HepG2 (cell line): ENCODE results near the gene ADGRG1. TPM values are rescaled to one million over a fixed set of nuclear protein-coding genes. Genes with fewer than 3 reads are reported as not detected.

Experiments used
- CCDC6 ChIP-seq: sonication (generic); formaldehyde crosslinking; IDR thresholded peaks from 2 replicates; pipeline ENCODE4 v1.8.1; 2022; ENCODE audit warnings: mild to moderate bottlenecking, missing genetic modification reagents, moderate library complexity
- ELF1 ChIP-seq: sonication (generic); formaldehyde crosslinking; IDR thresholded peaks from 2 replicates; pipeline ENCODE4 v1.4.0; 2020; ENCODE audit warnings: missing genetic modification reagents
- ERF ChIP-seq: IDR thresholded peaks from 2 replicates; pipeline ENCODE4 v1.6.1; 2018; ENCODE audit warnings: missing biosample characterization, missing genetic modification reagents
- GATAD2A ChIP-seq: IDR thresholded peaks from 2 replicates; pipeline ENCODE4 v1.6.1; 2016
- HDAC2 ChIP-seq: sonication (generic); formaldehyde crosslinking; IDR thresholded peaks from 2 replicates; pipeline ENCODE4 v1.4.0; 2020; ENCODE audit warnings: missing genetic modification reagents
- NONO ChIP-seq, 2 experiments: fragments of 450-650 bp in 1 of 2; sonication (generic) in 1 of 2; formaldehyde crosslinking in 1 of 2; IDR thresholded peaks in 1 of 2; conservative IDR thresholded peaks in 1 of 2; 2 replicates each; pipeline versions ENCODE4 v1.6.1 to v1.8.0; 2017 to 2022; ENCODE audit warnings: mild to moderate bottlenecking in 1 of 2, missing genetic modification reagents in 1 of 2, moderate library complexity in 1 of 2
- NR2C2 ChIP-seq: sonication (generic); formaldehyde crosslinking; IDR thresholded peaks from 2 replicates; pipeline ENCODE4 v1.4.0; 2020; ENCODE audit warnings: missing genetic modification reagents, mild to moderate bottlenecking, moderate library complexity, borderline replicate concordance
- PPARG ChIP-seq: conservative IDR thresholded peaks from 2 replicates; pipeline ENCODE4 v1.6.1; 2016; ENCODE audit warnings: missing biosample characterization, missing genetic modification reagents
- REL ChIP-seq: sonication (generic); formaldehyde crosslinking; conservative IDR thresholded peaks from 2 replicates; pipeline ENCODE4 v1.8.0; 2022; ENCODE audit warnings: mild to moderate bottlenecking, missing genetic modification reagents, moderate library complexity
- REXO4 ChIP-seq: sonication (generic); formaldehyde crosslinking; IDR thresholded peaks from 2 replicates; pipeline ENCODE4 v1.8.0; 2022; ENCODE audit warnings: missing genetic modification reagents, mild to moderate bottlenecking, borderline replicate concordance
- RFX5 ChIP-seq: IDR thresholded peaks from 2 replicates; pipeline ENCODE4 v1.6.1; 2011; ENCODE audit warnings: low read depth, low read length, improper control_type of control experiment
- SAP130 ChIP-seq: IDR thresholded peaks from 2 replicates; pipeline ENCODE4 v1.6.1; 2016; ENCODE audit warnings: low read depth
- SKIL ChIP-seq: sonication (generic); formaldehyde crosslinking; IDR thresholded peaks from 2 replicates; pipeline ENCODE4 v1.8.0; 2022; ENCODE audit warnings: missing genetic modification reagents, mild to moderate bottlenecking, moderate library complexity, borderline replicate concordance
- SP5 ChIP-seq: IDR thresholded peaks from 2 replicates; pipeline ENCODE4 v1.6.1; 2016; ENCODE audit warnings: low read depth, borderline replicate concordance
- TARDBP ChIP-seq: sonication (generic); formaldehyde crosslinking; IDR thresholded peaks from 2 replicates; pipeline ENCODE4 v1.8.0; 2022; ENCODE audit warnings: mild to moderate bottlenecking, missing genetic modification reagents
- THAP11 ChIP-seq: IDR thresholded peaks from 2 replicates; pipeline ENCODE4 v1.6.1; 2016; ENCODE audit warnings: missing biosample characterization, missing genetic modification reagents
- TSC22D2 ChIP-seq: sonication (generic); formaldehyde crosslinking; IDR thresholded peaks from 2 replicates; pipeline ENCODE4 v1.5.1; 2020; ENCODE audit warnings: missing genetic modification reagents, mild to moderate bottlenecking, borderline replicate concordance
- ZC3H13 ChIP-seq: sonication (generic); formaldehyde crosslinking; IDR thresholded peaks from 2 replicates; pipeline ENCODE4 v1.8.1; 2023; ENCODE audit warnings: mild to moderate bottlenecking, missing genetic modification reagents, moderate library complexity
- ZNF274 ChIP-seq: sonication (generic); formaldehyde crosslinking; IDR thresholded peaks from 2 replicates; pipeline ENCODE4 v1.5.1; 2020; ENCODE audit warnings: mild to moderate bottlenecking, missing genetic modification reagents
- ZNF501 ChIP-seq: sonication (generic); formaldehyde crosslinking; IDR thresholded peaks from 2 replicates; pipeline ENCODE4 v1.5.1; 2020; ENCODE audit warnings: mild to moderate bottlenecking, moderate library complexity, missing genetic modification reagents
- ZNF605 ChIP-seq: sonication (generic); formaldehyde crosslinking; IDR thresholded peaks from 2 replicates; pipeline ENCODE4 v1.8.0; 2022; ENCODE audit warnings: mild to moderate bottlenecking, missing genetic modification reagents
- ZNF674 ChIP-seq: sonication (generic); formaldehyde crosslinking; IDR thresholded peaks from 2 replicates; pipeline ENCODE4 v1.5.0; 2020; ENCODE audit warnings: low read depth, mild to moderate bottlenecking, missing genetic modification reagents
- ZXDC ChIP-seq: sonication (generic); formaldehyde crosslinking; IDR thresholded peaks from 2 replicates; pipeline ENCODE4 v1.5.0; 2020; ENCODE audit warnings: mild to moderate bottlenecking, missing genetic modification reagents
- polyA plus RNA-seq, 8 experiments: library from polyadenylated mRNA; depleted of rRNA in 3 of 8; stranded (reverse) in 7 of 8; unstranded in 1 of 8; fragments of >200 nt; fragmentation: Illumina TruSeq in 4 of 8; extraction: Trizol in 4 of 8; gene quantifications; 2 replicates each; pipeline versions ENCODE4 v1.2.1 to v1.2.3, GENCODE V29; 2011 to 2016; ENCODE audit warnings: low read depth in 4 of 8, missing spikeins in 1 of 8, mixed read lengths in 1 of 8; ENCODE audit not compliant: insufficient read depth in 1 of 8
- total RNA-seq, 5 experiments: library from RNA; depleted of rRNA; stranded (reverse); fragments of >200 nt; fragmentation: Illumina TruSeq; extraction: Trizol; gene quantifications; 2 replicates each; pipeline ENCODE4 v1.2.3, GENCODE V29; 2016; ENCODE audit warnings: low read depth in 1 of 5

Gene ADGRG1
- total and polyA plus RNA-seq, 2 of the 13 experiments (the other 11 are each of a cell fraction or from before 2014, with no cell fraction given), result 2.7 to 5.9 TPM

- TF ChIP-seq ZXDC (0 out of 2 replicates have a peak, but pooled peaks have one; percentile 9), ZNF605 (CRISPR knock-in tag) (0 out of 2 replicates have a peak, but pooled peaks have one; percentile 56), PPARG (CRISPR knock-in tag) (0 out of 2 replicates have a peak, but pooled peaks have one; percentile 19), ZNF674 (CRISPR knock-in tag) (no peak), RFX5 (0 out of 2 replicates have a peak, but pooled peaks have one; percentile 3), TARDBP (CRISPR knock-in tag) (peak; percentile 11; the same call in 1 of the 2 replicates), GATAD2A (CRISPR knock-in tag) (0 out of 2 replicates have a peak, but pooled peaks have one; percentile 20), SKIL (CRISPR knock-in tag) (0 out of 2 replicates have a peak, but pooled peaks have one; percentile 27), ZC3H13 (CRISPR knock-in tag) (peak; percentile 64; the same call in 1 of the 2 replicates), TSC22D2 (0 out of 2 replicates have a peak, but pooled peaks have one; percentile 38), NR2C2 (CRISPR knock-in tag) (peak; percentile 64; the same call in 1 of the 2 replicates), REXO4 (CRISPR knock-in tag) (no peak), REL (CRISPR knock-in tag) (0 out of 2 replicates have a peak, but pooled peaks have one; percentile 49), ERF (CRISPR knock-in tag) (0 out of 2 replicates have a peak, but pooled peaks have one; percentile 15), NONO (IDR thresholded peaks at IDR 0.05) (no peak), NONO (CRISPR knock-in tag; conservative IDR thresholded peaks at IDR 0.05) (peak; percentile 60; the same call in 1 of the 2 replicates), ZNF501 (0 out of 2 replicates have a peak, but pooled peaks have one; percentile 58), ZNF274 (CRISPR knock-in tag) (peak; percentile 56; the same call in 1 of the 2 replicates), THAP11 (CRISPR knock-in tag) (peak; percentile 35; the same call in 1 of the 2 replicates), SP5 (peak; percentile 11; the same call in 1 of the 2 replicates), ELF1 (CRISPR knock-in tag) (0 out of 2 replicates have a peak, but pooled peaks have one; percentile 13), CCDC6 (CRISPR knock-in tag) (0 out of 2 replicates have a peak, but pooled peaks have one; percentile 23), SAP130 (CRISPR knock-in tag) (peak; percentile 47; the same call in 1 of the 2 replicates), HDAC2 (peak; percentile 56; the same call in 1 of the 2 replicates)
Measured at GRCh38 chr16:57700781-57701551, 72.5 kb downstream of the ADGRG1 start (continued).
